Measurements from ENCODE around the gene ERN2.
"Not testable (repeated sequence)": the region's sequence is repeated elsewhere in the genome, so short reads cannot be mapped to it uniquely, and the experiment has no call there.

The ERN2 gene

DNA sequence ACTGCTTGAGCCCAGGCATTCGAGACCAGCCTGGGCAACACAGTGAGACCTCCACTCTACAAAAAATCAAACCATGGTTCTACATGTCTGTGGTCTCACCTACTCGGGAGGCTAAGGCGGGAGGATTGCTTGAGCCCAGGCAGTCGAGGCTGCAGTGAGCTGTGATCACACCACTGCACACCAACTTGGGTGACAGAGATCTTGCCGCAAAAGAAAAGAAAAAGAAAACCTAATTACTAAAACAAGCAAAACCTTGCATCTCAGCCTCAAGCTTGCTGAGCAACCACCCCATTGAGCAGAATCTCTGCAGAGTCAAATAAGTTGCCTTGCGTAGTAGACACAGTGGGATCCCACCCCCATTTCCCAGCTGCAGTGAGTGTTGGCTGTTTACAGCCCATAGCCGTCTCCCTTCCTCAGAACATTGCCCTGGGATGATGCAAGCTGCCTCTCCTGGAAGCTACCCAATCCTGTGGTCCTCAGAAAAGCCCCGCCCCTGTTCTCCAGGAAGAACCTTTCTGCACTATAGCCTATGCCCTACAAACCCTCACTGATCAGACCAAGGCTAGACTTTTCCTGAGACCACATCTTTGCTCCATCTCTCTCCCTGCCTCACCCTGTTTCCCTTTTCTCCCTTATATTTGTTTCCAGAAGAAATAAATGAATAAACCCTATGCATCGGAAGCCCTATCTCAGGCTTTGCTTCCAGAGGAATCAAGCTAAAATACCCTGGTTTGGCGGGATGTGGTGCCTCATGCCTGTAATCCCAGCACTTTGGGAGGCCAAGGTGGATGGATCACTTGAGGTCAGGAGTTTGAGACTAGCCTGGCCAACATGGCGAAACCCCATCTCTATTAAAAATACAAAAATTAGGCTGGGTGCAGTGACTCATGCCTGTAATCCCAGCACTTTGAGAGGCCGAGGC lies 16.7 kb upstream of the ERN2 start:
- Mint-ChIP-seq H3K9me3 (no peaks in the 10 kb centered on the region), H3K27me3 (peaks cover 15% of the 10 kb centered on the region), H3K36me3 (ENCODE audit: low read depth) (no peaks in the 10 kb centered on the region), H3K4me3 (no peak overlapping the region), H3K27ac (no peak overlapping the region), H3K4me1 (peaks cover 7% of the 10 kb centered on the region)
- DNase-seq: no peak
- no peak for ATAC-seq

DNA sequence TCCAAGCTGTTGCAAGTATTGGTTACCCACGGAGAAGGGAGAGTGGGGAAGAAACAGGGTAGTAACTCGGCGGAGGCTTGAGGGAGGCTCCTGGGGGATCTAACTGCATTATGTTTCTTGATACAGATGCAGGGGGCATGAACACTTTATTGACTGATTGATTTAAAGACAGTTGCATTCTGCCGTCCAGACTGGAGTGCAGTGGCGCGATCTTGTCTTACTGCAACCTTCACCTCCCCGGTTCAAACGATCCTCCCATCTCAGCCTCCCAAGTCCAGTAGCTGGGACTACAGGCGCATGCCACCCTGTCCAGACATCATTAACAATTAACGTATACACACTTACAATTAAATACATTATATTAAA lies 15.1 kb upstream of the ERN2 start:
- H3K27ac Mint-ChIP-seq: no peak overlapping the region
- no peaks in the 10 kb centered on the region for H3K36me3 Mint-ChIP-seq (ENCODE audit: low read depth)
- DNase-seq: no peak
- H3K4me3 Mint-ChIP-seq: no peak overlapping the region
- H3K27me3 Mint-ChIP-seq: peaks cover 12% of the 10 kb centered on the region
- no peak for ATAC-seq
- peaks cover 5% of the 10 kb centered on the region for H3K4me1 Mint-ChIP-seq
- peaks cover 2% of the 10 kb centered on the region for H3K9me3 Mint-ChIP-seq

DNA sequence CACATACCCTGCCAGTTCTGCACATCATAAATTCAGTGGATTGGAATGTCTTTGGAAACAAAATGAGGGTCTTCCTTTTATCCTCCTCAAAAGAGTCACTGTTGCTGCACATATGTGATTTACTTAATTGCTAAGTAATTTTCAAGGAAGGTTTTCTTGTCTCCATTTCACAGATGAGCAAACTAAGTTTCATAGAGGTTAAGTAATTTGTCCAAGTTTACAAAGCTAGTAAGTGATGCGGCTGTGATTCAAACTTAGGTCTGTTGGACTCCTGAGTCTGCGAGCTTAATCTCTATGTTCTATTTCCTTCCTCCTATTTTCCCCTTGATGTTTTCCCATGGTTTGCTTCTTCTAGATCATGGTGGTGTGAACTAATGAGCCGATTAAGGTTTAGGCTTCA lies 13.7 kb upstream of the ERN2 start:
- ATAC-seq (no peak), DNase-seq (no peak)
- Mint-ChIP-seq H3K9me3 (peaks cover 7% of the 10 kb centered on the region), H3K4me3 (no peak overlapping the region), H3K4me1 (peaks cover 5% of the 10 kb centered on the region), H3K36me3 (ENCODE audit: low read depth) (no peaks in the 10 kb centered on the region), H3K27ac (no peak overlapping the region), H3K27me3 (peaks cover 20% of the 10 kb centered on the region)

DNA sequence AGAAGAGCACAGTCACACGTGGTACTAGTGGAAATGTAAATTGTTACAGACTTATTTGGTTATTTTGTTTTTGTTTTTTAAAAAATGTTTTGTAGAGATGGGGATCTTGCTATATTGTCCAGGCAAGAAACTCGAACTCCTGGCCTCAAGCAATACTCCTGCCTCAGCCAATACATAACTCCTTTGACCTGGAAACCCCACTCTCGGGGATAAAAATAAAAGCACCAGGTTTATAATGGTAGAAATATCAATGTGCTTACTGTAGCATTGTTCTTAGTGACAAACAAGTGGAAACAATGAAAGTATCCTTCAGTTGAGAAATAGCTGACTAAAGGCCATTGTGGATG lies 11.7 kb upstream of the ERN2 start:
- DNase-seq (no peak), ATAC-seq (no peak)
- peaks cover 5% of the 10 kb centered on the region for H3K4me1 Mint-ChIP-seq
- H3K27ac Mint-ChIP-seq: no peak overlapping the region
- no peak overlapping the region for H3K4me3 Mint-ChIP-seq
- H3K27me3 Mint-ChIP-seq: peaks cover 17% of the 10 kb centered on the region
- no peaks in the 10 kb centered on the region for H3K36me3 Mint-ChIP-seq (ENCODE audit: low read depth)
- H3K9me3 Mint-ChIP-seq: peaks cover 7% of the 10 kb centered on the region

DNA sequence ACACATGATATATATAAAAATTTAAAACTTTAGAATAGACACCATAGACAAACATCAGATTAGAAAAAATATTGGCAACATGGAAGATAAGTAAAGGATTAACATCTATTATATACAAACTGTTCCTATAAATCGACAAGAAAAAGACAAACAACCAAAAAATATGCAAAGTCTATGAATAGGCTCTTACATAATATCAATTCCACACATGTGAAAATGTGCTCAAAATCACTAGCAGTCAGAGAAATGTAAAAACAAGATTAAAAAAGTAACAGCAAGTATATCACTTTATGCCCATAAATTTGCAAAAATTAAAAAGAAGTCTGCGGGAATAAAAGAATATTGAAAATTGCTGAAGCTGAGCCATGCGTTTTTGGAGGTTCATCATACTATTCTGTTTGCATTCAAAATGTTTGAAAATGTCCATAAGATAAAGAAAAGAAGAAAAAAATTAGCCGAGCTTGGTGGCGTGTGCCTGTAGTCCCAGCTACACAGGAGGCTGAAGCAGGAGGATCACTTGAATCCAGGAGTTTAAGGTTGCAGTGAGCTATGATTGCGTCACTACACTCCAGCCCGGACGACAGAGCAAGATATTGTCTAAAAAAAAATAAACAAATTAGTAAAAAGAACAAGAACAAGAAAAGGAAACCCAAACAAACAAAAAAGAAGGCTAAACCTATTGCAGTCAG lies 11.2 kb upstream of the ERN2 start:
- H3K27me3 Mint-ChIP-seq: peaks cover 14% of the 10 kb centered on the region
- no peak for ATAC-seq
- no peak overlapping the region for H3K27ac Mint-ChIP-seq
- no peak for DNase-seq
- H3K4me1 Mint-ChIP-seq: peaks cover 5% of the 10 kb centered on the region
- no peaks in the 10 kb centered on the region for H3K36me3 Mint-ChIP-seq (ENCODE audit: low read depth)
- peaks cover 7% of the 10 kb centered on the region for H3K9me3 Mint-ChIP-seq
- H3K4me3 Mint-ChIP-seq: no peak overlapping the region

DNA sequence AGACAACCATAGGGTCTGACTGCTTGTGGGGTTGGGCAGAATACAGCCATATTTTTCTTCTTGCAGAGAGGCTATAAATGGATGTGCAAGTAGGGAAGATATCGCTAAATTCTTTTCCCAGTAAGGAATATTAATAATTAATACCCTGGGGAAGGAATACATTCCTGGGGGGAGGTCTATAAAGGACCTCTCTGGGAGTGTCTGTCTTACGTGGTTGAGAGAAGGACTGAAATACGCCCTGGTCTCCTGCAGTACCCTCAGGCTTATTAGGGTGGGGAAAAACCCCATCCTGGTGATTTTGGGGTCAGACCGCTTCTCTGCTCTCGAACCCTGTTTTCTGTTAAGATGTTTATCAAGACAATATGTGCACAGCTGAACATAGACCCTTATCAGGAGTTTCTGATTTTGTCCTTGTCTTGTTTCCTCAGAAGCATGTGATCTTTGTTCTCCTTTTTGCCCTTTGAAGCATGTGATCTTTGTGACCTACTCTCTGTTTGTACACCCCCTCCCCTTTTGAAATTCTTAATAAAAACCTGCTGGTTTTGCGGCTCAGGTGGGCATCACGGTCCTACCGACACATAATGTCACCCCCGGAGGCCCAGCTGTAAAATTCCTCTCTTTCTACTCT lies 9.7 kb upstream of the ERN2 start:
- not testable (repeated sequence) for H3K9me3 Mint-ChIP-seq; H3K36me3 Mint-ChIP-seq (ENCODE audit: low read depth); H3K27ac Mint-ChIP-seq; H3K4me1 Mint-ChIP-seq; DNase-seq; H3K4me3 Mint-ChIP-seq; ATAC-seq
- peaks cover 15% of the 10 kb centered on the region for H3K27me3 Mint-ChIP-seq

DNA sequence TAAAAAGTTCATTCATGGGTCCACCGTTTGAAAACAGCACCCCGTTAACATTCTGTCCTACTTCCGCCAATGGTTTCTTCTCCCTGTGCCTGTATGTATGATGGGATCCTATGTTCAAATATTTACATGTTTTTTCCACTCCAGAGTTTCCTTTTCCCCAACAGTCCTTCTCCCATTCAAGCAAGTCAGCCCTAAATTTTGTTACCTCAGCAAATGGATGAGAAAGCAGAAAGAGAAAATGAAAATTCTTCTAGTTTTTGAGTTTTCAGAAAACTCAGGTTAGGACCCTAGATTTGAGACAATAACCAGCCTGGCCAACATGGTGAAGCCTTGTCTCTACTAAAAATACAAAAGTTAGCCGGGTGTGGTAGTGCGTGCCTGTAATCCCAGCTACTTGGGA lies 3.5 kb upstream of the ERN2 start:
- H3K27me3 Mint-ChIP-seq: peaks cover 41% of the 10 kb centered on the region
- no peak overlapping the region for H3K27ac Mint-ChIP-seq
- H3K4me1 Mint-ChIP-seq: no peaks in the 10 kb centered on the region
- ATAC-seq: no peak
- no peak overlapping the region for H3K4me3 Mint-ChIP-seq
- no peak for DNase-seq
- no peaks in the 10 kb centered on the region for H3K36me3 Mint-ChIP-seq (ENCODE audit: low read depth)
- no peaks in the 10 kb centered on the region for H3K9me3 Mint-ChIP-seq

DNA sequence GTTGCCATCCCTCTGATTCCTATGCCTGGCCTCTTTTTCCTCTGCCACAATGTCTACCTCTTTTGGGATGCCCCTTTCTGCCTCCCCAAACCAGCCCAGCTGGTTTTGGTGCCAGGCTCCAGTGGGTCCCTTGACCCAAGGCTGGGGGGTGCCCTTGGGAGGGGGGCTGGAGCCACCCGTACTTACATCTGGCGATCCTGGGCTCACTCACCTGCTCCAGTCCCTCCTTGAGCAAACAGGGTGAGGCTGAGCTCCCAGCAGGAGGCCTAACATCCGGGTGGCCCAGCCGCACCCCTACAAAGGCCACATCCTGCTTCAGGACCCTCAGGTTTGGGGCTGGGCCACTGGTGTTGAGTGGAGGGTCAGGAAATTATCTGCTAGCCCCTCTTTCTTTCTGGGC lies 1.2 kb downstream of the ERN2 start:
- no peak overlapping the region for H3K4me3 Mint-ChIP-seq
- ATAC-seq: no peak
- no peak for DNase-seq
- H3K4me1 Mint-ChIP-seq: no peaks in the 10 kb centered on the region
- H3K27ac Mint-ChIP-seq: no peak overlapping the region
- peaks cover 12% of the 10 kb centered on the region for H3K9me3 Mint-ChIP-seq
- H3K36me3 Mint-ChIP-seq (ENCODE audit: low read depth): peaks cover 2% of the 10 kb centered on the region
- H3K27me3 Mint-ChIP-seq: peaks cover 52% of the 10 kb centered on the region

DNA sequence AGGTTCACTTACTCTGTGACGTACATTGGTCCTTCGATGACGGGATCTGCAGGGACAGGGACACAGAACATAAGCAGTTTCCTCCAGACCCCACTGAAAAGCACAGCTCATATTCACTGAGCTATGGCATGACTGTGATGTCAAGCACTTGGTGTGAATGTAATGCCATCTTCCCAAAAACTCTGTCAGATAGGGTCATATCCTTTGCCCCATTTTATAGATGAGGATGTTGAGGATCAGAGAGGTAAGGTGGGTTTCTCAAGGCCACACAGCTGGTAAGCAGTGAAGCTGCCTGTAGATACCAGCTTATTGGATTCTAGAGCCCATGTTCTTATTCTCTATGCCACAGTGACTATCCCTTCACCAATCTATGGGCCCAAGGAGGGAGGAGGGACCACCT lies 2.5 kb downstream of the ERN2 start:
- peaks cover 46% of the 10 kb centered on the region for H3K27me3 Mint-ChIP-seq
- H3K27ac Mint-ChIP-seq: no peak overlapping the region
- peaks cover 12% of the 10 kb centered on the region for H3K9me3 Mint-ChIP-seq
- H3K36me3 Mint-ChIP-seq (ENCODE audit: low read depth): peaks cover 2% of the 10 kb centered on the region
- ATAC-seq (no peak), DNase-seq (no peak)
- no peak overlapping the region for H3K4me3 Mint-ChIP-seq
- no peaks in the 10 kb centered on the region for H3K4me1 Mint-ChIP-seq

DNA sequence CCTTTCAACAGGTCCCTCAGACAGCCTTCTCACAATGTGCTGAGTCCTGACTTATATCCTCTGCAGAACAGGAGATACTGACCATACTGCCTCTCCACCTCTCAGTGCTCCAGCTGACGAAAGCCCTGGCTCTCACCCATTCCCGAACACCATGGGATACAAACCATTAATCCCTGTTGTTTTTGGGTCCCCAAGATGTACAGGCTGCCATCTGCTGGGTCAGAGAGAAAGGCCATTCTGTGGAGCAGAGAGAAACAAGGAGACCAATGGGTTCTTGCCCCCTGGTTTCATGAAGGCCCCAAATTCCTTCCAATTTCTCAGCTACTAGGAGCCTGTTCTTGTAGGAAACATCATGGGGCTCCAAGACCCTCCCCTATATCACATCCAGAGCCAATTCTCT lies 3.0 kb downstream of the ERN2 start:
- no peak overlapping the region for H3K4me3 Mint-ChIP-seq
- no peak overlapping the region for H3K27ac Mint-ChIP-seq
- H3K36me3 Mint-ChIP-seq (ENCODE audit: low read depth): peaks cover 2% of the 10 kb centered on the region
- DNase-seq: no peak
- no peak for ATAC-seq
- H3K9me3 Mint-ChIP-seq: peaks cover 12% of the 10 kb centered on the region
- H3K27me3 Mint-ChIP-seq: peaks cover 46% of the 10 kb centered on the region
- no peaks in the 10 kb centered on the region for H3K4me1 Mint-ChIP-seq

DNA sequence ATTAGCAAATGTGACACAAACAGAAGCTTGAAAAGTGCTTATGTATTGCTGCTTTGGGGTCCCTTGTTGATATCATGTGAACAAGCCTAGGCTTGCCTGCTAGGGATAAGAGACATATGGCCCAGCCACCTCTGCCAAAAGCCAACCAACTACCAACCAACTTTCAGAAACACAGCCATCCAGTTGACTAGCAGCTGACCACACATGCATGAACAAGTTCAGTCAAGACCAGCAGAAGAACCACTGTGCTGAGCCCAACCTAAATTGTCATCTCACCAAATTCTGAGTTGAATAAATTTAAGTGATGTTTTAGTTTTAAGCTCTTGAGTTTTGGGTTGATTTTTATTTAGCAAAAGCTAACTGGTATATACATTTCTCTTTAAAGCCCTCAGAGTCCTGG lies 3.5 kb downstream of the ERN2 start:
- ATAC-seq (no peak), DNase-seq (no peak)
- Mint-ChIP-seq H3K27me3 (peaks cover 42% of the 10 kb centered on the region), H3K4me1 (no peaks in the 10 kb centered on the region), H3K4me3 (no peak overlapping the region), H3K27ac (no peak overlapping the region), H3K36me3 (ENCODE audit: low read depth) (peaks cover 2% of the 10 kb centered on the region), H3K9me3 (peaks cover 12% of the 10 kb centered on the region)

DNA sequence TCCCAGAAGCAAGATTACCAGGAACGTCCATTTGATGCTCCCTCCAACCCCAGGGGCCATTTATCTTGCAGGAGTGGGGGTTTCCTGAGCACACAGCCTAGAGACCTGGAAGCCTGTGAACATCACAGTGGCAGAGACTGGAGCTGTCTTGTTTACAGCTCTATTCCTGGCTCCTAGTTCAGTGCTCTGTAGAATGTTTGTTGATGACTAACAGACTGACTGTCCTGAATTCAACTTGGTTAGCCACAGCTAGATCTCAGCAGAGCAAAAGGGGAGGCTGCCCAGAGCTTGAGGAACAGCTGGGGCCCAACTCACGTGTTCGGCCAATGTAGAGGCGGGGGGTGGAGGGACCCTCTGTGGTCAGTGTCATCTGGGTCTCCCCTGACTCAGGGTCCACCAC lies 6.6 kb downstream of the ERN2 start:
- Mint-ChIP-seq H3K9me3 (peaks cover 21% of the 10 kb centered on the region), H3K27me3 (peaks cover 28% of the 10 kb centered on the region), H3K36me3 (ENCODE audit: low read depth) (peaks cover 5% of the 10 kb centered on the region), H3K27ac (no peak overlapping the region), H3K4me3 (no peak overlapping the region), H3K4me1 (no peaks in the 10 kb centered on the region)
- no peak for DNase-seq
- no peak for ATAC-seq

DNA sequence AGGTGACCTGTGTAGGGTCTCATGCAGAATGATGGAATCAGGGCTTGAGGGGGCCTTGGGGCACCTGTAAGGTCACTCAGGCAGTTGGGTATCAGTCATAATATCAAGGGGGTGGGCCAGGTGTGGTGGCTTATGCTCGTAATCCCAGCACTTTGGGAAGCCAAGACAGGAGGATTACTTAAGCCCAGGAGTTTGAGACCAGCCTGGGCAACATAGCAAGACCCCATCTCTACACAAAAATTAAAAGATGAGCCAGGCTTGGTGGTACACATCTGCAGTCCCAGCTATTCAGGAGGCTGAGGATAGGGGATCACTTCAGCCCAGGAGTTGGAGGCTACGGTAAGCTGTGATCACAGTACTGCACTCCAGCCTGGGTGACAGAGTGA lies 7.5 kb downstream of the ERN2 start:
- H3K9me3 Mint-ChIP-seq: peaks cover 21% of the 10 kb centered on the region
- DNase-seq (no peak), ATAC-seq (no peak)
- H3K27ac Mint-ChIP-seq: no peak overlapping the region
- H3K4me3 Mint-ChIP-seq: no peak overlapping the region
- no peaks in the 10 kb centered on the region for H3K4me1 Mint-ChIP-seq
- H3K27me3 Mint-ChIP-seq: peaks cover 23% of the 10 kb centered on the region
- H3K36me3 Mint-ChIP-seq (ENCODE audit: low read depth): peaks cover 5% of the 10 kb centered on the region

DNA sequence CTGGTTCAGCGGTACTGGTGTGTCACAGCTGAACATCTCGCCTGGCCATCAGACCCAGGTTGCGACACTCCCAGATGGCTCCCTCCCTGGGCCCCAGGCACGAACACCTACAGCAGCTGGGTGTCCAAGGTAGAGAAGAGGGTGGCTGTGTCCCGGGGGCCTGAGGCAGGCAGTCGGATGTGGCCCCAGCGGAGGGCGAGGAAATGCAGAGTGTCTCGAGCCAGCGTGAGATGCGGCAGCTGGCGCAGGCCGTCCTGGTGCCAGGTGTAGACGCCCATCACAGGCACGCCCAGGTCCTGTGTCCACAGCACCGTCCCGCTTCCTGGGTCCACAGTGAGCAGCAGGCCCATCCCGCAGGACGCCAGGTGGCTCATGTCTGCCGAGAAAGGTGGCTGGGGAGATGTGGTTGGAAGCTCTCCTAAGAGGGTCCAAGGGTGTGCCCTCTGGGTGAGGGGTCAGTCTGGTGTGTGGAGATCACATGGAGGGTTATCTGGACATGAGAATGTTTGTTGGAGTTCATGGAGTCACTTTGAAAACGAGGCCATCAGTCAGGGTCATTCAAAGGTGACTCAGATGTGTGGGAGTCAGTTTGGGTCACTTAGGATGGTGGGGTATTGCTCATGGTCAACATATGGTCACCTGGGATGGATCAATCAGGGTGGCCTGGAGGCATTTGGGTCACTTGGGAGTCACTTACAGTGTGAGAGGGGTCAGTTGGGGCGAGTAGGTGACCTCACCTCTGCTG lies 8.1 kb downstream of the ERN2 start:
- H3K36me3 Mint-ChIP-seq (ENCODE audit: low read depth): peaks cover 2% of the 10 kb centered on the region
- H3K9me3 Mint-ChIP-seq: peaks cover 15% of the 10 kb centered on the region
- peaks cover 21% of the 10 kb centered on the region for H3K27me3 Mint-ChIP-seq
- H3K27ac Mint-ChIP-seq: no peak overlapping the region
- no peak overlapping the region for H3K4me3 Mint-ChIP-seq
- ATAC-seq (no peak), DNase-seq (no peak)
- H3K4me1 Mint-ChIP-seq: no peaks in the 10 kb centered on the region
